Measurements from ENCODE around the gene CCNY.

DNA sequence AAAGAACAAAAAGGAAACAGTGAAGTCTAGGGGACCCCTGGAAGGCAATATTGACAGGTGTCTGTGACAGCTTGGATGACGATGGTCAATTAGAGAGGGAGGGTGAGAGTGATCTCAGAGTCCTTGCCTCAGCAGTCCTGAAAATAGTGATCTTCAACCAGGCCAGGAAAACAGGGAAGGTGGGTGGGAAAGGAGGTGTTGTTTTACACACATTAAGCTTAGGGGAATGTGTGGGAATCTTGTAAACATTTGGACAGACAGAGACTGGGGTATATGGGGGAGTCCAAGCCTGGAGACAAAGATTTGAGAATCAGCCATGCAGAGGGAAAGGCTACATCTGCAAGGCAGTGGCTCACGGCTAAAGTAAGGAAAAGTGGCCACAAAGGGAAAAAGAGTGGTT is 27.5 kb upstream of the CCNY start:
- TF ChIP-seq, protein P1, sequence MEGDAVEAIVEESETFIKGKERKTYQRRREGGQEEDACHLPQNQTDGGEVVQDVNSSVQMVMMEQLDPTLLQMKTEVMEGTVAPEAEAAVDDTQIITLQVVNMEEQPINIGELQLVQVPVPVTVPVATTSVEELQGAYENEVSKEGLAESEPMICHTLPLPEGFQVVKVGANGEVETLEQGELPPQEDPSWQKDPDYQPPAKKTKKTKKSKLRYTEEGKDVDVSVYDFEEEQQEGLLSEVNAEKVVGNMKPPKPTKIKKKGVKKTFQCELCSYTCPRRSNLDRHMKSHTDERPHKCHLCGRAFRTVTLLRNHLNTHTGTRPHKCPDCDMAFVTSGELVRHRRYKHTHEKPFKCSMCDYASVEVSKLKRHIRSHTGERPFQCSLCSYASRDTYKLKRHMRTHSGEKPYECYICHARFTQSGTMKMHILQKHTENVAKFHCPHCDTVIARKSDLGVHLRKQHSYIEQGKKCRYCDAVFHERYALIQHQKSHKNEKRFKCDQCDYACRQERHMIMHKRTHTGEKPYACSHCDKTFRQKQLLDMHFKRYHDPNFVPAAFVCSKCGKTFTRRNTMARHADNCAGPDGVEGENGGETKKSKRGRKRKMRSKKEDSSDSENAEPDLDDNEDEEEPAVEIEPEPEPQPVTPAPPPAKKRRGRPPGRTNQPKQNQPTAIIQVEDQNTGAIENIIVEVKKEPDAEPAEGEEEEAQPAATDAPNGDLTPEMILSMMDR (conservative IDR thresholded peaks at IDR 0.05; ENCODE audit: low read length), result no peak
- TF ChIP-seq EZH2phosphoT487 (IDR thresholded peaks at IDR 0.05; ENCODE audit: borderline replicate concordance, low read depth, low read length), result no peak

Data from OCI-LY7 (cell line).